ENCODE data around the gene NOS1AP. TPM values are rescaled to one million over a fixed set of nuclear protein-coding genes. Genes with fewer than 3 reads are reported as not detected.

The NOS1AP gene
- total RNA-seq, 1 experiment from 2014 or later, result 14.7 TPM

- no peak for TF ChIP-seq E2F5 (CRISPR knock-in tag; IDR thresholded peaks at IDR 0.05)
- TF ChIP-seq OVOL2 (CRISPR knock-in tag; IDR thresholded peaks at IDR 0.05; ENCODE audit: borderline replicate concordance), result no peak
- no peak for TF ChIP-seq MYBL2 (CRISPR knock-in tag; IDR thresholded peaks at IDR 0.05)
- no peak for TF ChIP-seq ETV6 (CRISPR knock-in tag; IDR thresholded peaks at IDR 0.05)
- no peak for TF ChIP-seq PRDM15 (CRISPR knock-in tag; IDR thresholded peaks at IDR 0.05)
- TF ChIP-seq, protein P1, sequence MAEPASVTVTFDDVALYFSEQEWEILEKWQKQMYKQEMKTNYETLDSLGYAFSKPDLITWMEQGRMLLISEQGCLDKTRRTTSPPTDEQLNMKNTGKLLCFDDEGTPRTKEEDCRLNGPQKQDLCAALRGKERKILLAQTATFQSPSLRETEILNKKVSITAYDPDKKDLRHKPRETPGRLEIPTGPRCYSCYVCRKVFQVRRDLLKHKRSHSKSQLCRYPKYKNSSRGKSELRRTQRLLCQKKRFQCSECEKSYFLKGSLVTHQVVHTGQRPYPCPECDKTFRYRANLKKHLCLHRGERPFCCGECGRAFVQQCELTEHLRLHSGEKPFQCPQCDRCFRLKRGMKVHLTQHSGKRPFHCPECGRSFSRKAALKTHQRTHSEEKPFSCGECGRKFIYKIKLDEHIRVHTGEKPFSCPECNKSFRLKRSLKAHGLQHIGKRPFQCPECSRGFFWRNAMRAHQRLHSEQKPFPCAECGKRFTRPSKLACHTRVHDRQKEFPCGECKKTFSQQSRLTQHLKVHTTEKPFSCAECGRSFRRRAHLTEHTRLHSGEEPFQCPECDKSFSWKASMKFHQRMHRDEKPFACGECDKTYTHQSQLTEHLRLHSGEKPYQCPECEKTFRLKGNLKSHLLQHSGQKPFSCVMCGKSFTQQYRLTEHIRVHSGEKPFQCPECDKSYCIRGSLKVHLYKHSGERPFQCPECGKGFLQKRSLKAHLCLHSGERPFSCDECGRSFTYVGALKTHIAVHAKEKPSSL (CRISPR knock-in tag; conservative IDR thresholded peaks at IDR 0.05), result no peak
- TF ChIP-seq ZNF671 (CRISPR knock-in tag; IDR thresholded peaks at IDR 0.05), result no peak
- TF ChIP-seq, protein P2, sequence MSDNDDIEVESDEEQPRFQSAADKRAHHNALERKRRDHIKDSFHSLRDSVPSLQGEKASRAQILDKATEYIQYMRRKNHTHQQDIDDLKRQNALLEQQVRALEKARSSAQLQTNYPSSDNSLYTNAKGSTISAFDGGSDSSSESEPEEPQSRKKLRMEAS (CRISPR knock-in tag; IDR thresholded peaks at IDR 0.05), result no peak
- TF ChIP-seq ZNF423 (CRISPR knock-in tag; IDR thresholded peaks at IDR 0.05), result no peak
- no peak for TF ChIP-seq USF2 (CRISPR knock-in tag; IDR thresholded peaks at IDR 0.05)
- no peak for TF ChIP-seq ZNF317 (CRISPR knock-in tag; IDR thresholded peaks at IDR 0.05; ENCODE audit: borderline replicate concordance, low read depth)
- TF ChIP-seq NR2C2 (CRISPR knock-in tag; IDR thresholded peaks at IDR 0.05), result no peak
- no peak for TF ChIP-seq ELF4 (CRISPR knock-in tag; IDR thresholded peaks at IDR 0.05; ENCODE audit: low read depth)
- no peak for TF ChIP-seq ZNF232 (CRISPR knock-in tag; IDR thresholded peaks at IDR 0.05)
- TF ChIP-seq ZNF219 (CRISPR knock-in tag; IDR thresholded peaks at IDR 0.05; ENCODE audit: borderline replicate concordance), result no peak
These were observed 143.2 kb downstream of the NOS1AP start (continued) for GRCh38 chr1:162212713-162213112.

GRCh38 chr1:162213281-162213912 lies 143.9 kb downstream of the NOS1AP start:
- TF ChIP-seq EMX1 (CRISPR knock-in tag; IDR thresholded peaks at IDR 0.05), result no peak
- no peak for DNase-seq (ENCODE audit: low spot score)
- POLR2A ChIA-PET, result interaction anchor here (0.6 to 1.1 kb wide), 3 partner anchors 20 to 955 kb away, joined by 3 to 4 read pairs (median 3); no protein-coding TSS in a partner anchor
- H3K4me1 Mint-ChIP-seq, result peaks cover 69% of the 10 kb centered on the region
- peak overlapping the region; percentile 65; the same call in 1 of the 2 replicates for H3K27ac Mint-ChIP-seq
- CTCF ChIA-PET, result interaction anchor here (0.8 to 4.1 kb wide), 8 partner anchors 9 to 157 kb away, joined by 3 to 15 read pairs (median 4); no protein-coding TSS in a partner anchor
- no peak overlapping the region for H3K4me3 Mint-ChIP-seq
- H3K27me3 Mint-ChIP-seq (ENCODE audit: low read depth), result no peaks in the 10 kb centered on the region
- no peaks in the 10 kb centered on the region for H3K36me3 Mint-ChIP-seq
- ATAC-seq, result peak; percentile 22
- peaks cover 4% of the 10 kb centered on the region; the same call in 1 of the 2 replicates for H3K9me3 Mint-ChIP-seq

Data from WTC11 (cell line).